HG03558 (cell line): Measurements from ENCODE around the gene DOLK.

ENCODE experiments used
- ATAC-seq: cut with Tn5 transposase; IDR thresholded peaks from one replicate; pipeline ENCODE4 v1.9.1; 2021; ENCODE audit warnings: moderate number of reproducible peaks; ENCODE audit not compliant: unreplicated experiment; ENCODE audit errors: extremely low read depth

The DOLK gene

GRCh38 chr9:128910906-128911305 lies 36.5 kb downstream of the DOLK start:
- ATAC-seq, result no peak

DNA sequence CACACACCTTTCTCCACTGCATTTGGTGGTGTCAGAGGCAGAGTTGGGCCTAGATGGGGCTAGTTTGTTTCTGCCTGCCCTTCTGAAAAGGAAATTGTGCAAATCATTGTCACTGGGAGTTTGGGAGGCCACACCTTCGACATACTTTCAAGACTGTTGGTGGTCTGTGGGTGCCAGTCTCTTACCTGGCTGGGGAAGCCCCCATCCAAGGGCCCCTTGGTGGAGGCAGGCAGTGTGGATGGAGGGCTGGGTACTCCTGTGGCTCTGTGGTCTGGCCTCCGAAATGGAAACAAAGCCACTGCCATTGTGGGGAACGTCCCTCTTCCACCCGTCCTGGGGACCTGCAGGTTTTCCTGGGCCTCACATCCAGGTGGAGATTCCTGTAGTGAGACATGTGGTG lies 37.5 kb downstream of the DOLK start:
- no peak for ATAC-seq

DNA sequence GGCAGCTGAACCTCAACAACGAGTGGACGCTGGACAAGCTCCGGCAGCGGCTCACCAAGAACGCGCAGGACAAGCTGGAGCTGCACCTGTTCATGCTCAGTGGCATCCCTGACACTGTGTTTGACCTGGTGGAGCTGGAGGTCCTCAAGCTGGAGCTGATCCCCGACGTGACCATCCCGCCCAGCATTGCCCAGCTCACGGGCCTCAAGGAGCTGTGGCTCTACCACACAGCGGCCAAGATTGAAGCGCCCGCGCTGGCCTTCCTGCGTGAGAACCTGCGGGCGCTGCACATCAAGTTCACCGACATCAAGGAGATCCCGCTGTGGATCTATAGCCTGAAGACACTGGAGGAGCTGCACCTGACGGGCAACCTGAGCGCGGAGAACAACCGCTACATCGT lies 39.0 kb downstream of the DOLK start:
- ATAC-seq, result no peak

GRCh38 chr9:128906741-128907140 lies 40.7 kb downstream of the DOLK start:
- no peak for ATAC-seq

DNA sequence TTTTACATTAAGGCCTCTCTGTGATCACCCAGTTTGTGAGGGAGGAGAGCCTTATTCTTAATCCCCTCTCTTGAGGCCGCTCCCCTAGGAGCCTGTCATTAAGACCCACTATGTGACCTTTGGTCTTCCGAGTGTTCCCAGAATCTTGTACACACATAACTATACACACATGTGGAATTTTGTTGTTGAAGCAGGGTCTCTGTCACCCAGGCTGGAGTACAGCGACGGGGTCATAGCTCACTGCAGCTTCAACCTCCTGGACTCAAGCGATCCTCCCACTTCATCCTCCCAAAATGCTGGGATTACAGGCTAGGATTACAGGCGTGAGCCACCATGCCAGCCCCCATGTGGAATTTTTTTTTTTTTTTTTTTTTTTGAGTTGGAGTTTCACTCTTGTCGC lies 41.4 kb downstream of the DOLK start:
- ATAC-seq, result no peak

DNA sequence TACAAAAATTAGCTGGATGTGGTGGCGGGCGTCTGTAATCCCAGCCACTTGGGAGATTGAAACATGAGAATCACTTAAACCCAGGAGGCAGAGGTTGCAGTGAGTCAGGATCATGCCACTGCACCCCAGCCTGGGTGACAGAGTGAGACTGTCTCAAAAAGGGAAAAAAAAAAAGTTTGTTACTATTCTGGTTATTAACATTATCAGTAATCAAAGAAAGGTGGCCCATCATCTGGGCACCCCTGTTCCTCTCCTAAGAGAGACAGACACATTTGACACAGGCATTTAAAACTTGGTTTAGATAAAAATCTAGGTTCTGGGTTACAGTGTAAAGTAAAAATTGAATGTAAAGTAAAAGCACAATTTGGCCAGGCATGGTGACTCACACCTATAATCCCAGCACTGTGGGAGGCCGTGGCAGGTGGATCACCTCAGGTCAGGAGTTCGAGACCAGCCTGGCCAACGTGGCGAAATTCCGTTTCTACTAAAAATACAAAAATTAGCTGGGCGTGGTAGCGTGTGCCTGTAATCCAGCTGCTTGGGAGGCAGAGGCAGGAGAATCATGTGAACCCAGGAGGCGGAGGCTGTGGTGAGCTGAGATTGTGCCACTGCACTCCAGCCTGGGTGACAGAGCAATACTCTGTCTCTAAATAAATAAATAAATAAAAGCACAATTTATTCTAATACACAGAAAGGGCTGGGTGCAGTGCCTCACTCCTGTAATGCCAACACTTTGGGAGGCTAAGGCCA lies 43.4 kb downstream of the DOLK start:
- ATAC-seq, result no peak

DNA sequence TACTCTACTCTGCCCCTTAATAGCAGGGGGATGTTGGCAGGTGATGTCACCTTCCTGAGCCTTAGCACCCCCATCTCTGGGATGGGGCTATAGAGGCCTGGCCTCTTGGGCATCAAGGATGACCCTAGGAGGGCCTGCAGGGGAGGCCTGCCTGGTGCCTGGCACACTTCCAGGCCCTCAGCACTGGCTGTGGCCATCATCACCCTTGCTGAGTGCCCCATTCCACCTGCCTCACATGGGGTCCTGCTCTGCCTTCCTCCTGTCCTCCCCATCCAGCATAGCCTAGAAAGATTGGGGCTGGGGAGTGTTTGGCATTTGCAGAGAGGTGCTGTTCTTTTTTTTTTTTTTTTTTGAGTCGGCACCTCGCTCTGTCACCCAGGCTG lies 44.3 kb downstream of the DOLK start:
- ATAC-seq, result no peak

DNA sequence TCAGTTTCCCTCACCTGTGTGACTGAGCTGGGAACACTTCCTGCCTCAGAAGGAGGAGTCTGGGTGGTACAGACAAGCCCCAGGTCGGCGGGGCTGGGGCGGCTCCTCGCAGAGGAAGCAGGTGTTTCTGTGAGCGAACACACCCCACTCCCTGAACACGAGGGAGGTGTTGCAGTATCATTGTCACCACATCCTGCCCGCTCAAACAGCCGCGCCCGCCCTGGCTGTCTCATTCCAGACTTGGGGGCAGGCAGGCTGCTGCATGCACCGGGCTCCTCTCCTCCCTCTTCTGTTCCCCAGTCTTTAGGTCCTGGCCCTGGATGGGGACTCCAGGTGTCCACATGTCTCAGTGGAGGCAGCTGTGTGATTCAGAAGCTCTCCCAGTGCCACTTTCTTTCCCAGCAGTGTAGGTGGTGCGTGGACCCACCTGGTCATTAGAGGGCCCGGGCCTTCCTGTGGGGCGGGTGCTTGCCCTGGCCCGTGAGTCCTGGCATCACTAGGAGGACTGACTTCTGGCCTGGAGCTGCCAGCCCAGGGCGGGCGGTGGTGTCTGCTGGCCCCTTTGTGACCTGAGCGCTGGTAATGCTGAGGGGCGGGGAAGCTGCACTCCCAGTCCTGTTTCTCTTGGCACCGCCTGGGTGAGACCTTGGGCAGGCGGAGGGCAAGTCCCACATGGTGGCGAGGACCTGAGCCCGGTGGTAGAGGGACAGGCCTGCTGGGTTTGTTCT lies 44.9 kb downstream of the DOLK start:
- ATAC-seq, result peak; percentile 40

DNA sequence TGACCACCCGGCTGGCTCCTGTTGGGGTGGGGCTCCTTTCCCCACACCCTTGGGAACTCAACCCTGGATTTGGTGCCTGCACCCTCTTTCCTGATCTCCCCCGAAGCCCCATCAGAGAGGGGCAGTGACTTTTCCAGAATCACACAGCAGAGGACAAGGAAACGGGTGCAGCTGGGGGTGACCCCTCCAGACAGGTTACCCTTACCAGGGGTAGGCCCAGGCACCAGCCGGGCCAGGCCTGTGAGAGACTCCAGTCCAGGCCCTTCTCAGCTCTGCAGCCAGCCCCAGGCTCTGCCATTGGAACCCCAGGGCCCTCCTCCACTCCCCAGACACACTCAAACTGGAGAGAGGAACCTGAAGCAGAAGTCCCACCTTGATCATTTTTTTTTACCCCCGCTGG lies 45.6 kb downstream of the DOLK start:
- no peak for ATAC-seq

GRCh38 chr9:128901379-128901778 lies 46.0 kb downstream of the DOLK start:
- ATAC-seq, result no peak

DNA sequence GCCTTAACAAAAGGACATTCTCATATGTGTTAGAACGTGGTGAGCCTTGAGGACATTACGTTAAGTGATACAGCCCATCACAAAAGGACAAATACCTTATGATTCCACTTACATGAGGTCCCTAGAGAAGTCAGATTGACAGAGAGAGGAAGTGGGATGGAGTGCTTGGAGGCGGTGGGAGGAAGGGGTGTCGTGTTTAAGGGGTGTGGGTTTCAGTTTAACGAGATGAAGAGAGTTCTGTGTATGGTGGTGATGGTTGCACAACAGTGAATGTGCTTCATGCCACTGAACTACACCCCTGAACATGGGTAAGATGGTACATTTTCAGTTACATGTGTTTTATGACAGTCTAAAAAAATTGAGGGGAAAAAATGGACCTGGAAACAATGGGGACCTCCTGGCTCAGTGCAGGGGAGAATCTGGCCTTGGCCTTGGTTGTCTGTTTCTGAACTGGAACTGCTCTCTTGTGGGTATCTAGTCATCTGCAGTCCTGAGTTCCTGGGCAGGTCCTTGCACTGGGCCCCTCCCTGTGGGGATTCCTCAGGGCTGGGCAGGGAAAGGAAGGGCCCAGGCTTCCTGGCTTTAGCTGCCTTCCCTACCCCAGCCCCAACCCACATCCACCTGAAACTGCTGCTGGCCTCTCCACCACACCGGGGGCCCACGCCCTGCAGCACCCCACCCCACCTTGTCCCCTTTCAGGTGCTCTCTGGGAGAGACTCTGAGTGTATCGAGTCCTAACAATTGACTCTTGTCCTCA lies 47.7 kb downstream of the DOLK start:
- ATAC-seq, result no peak

- no peak for ATAC-seq
These were observed 48.4 kb downstream of the DOLK start for GRCh38 chr9:128898845-128899565.

DNA sequence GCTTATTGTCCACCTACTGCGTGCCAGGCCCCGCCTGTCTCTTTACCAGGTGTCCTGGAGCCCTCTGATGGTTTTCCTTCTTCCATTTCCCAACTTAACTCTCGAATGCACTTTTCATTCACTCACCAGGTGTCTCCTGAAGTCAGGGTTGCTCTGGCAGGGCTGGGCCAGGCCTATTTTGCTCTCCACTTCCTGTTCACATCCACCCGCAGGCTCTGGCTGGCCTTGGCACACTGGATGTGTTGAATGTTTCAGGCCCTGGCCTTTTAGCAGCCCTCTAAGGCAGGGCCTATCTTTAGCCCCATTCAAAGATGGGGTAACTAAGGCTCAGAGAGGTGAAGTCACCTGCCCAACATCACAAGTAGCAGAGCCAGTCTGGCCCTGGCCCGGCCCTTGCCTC lies 49.0 kb downstream of the DOLK start:
- no peak for ATAC-seq

DNA sequence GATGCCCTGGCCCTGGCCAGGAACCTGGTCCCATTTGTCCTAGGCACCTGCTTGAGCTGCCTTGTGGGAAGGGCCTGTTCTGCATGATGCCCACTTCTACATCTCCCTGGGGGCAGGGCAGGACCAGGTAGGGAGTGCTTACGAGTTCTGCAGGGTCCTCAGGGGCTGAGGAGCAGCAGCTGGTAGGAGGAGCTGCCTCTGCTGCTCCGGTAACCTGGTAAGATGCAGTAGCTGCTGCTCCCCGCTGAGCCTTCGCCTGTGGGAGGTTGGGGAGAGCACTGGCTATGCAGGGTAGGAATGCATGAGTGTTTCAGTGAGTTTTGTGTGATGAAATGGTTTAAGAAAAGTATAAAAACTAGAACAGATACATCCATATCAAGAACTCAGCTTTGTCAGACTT lies 51.8 kb downstream of the DOLK start:
- ATAC-seq, result no peak
